Measurements from ENCODE around the gene ZNF552.

ZNF552 gene

DNA sequence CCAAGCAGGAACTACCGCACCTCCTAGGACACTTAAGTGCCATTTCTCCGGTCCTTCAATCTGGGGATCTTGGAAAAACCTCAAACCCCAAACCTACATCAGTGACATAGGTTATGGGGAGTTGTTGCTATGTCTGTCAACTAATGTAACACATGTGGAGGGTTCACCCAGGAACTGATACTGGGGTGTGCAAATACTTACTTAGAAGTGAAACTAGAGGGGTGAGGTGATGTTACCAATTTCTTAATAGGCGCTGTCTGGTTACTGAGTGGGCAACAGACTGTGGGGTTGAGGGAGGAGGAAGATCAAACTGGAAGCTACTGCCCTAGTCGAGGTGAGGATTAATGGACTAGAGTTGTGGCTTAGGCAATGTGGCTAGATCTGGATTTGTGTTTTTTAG, 43.3 kb downstream of the ZNF552 start:
- DNase-seq: no peak

DNA sequence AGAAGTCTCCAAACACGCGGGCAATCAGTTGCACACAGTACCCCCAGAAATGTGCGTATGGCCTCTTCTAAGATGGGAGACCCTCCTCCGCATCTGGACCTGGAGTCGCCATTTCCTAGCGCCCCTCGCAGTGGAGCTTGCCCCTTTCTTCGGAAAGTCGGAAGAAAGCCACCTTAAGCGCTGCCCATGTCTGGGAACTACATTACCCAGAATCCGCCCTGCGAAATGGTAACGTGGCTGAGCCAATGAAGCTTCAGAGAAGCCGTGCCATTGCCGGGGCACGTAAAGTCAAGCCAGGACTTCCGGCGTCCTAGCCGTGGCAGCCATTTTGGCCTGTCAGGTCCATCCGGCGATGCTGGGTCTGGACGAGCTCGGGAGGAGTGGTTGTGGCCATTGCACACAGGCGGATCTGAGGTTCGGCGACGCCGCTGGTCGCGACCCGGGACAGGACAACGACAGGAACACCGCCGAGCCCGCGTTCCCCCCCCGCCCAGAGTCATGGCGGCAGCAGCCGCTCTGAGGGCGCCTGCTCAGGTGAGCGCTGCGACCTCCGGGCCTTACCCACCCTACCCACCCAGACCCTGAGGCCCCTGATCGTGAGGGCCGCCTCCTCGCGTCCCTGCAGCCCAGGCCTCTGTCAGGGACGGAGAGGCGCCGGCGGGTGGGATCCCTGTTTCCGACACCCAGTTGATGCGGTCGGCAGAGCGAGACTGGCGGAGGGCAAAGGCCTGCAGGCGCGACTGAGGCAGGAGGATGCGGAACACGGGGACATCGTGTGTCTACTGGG, 45.2 kb downstream of the ZNF552 start, which contains the start of gene ZNF586:
Gene ZNF586 (plus strand): TSS at position 332 of the 787 bp plus-strand sequence. CDS start 167 bp downstream, at position 499.
- peak; percentile 55 for DNase-seq

DNA sequence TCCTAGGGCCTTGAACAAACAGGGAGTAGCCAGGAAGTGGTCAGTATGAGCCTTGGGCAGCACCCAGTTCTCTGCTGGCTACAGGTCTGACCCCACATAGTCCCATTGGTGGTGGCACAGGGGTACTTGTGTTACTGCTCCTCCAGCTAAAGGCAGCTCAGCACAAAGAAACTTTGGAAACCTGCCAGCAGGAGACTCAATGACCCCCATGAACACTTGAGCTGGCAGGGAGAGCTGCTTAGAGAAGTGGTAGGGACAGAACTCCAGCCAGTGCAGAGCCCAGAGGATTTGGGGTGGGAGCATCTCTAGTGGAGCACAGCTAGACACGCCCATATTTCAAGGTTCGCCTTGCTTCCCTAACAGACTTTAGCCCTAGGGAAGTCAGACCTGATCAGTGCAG, 55.6 kb downstream of the ZNF552 start:
- DNase-seq: no peak

DNA sequence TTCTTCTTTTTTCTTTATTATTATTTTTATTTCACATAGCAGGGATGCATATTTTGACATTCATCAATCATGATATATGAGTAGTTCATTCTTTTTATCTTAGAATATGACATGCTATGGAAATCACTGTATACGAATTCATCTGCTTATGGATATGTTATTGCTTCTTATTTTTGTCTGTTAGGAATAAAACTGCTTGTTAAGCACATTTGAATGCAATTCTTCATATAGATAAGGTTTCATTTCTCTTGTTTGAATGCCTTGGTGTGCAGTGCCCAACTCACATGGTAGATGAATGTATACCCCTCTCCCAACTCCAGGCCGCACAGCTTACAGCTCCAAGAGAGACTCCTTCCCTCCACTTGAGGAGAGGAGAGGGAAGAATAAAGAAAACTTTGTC, 56.8 kb downstream of the ZNF552 start:
- DNase-seq: no peak
